SK-N-SH treated with all-trans-retinoic acid at 6 μM for 48 hours (cell line): ENCODE data around the gene OXA1L.
A peak's percentile ranks its signal among the peaks of the same experiment; 100 is the strongest.
"Not testable (repeated sequence)": the region's sequence is repeated elsewhere in the genome, so short reads cannot be mapped to it uniquely, and the experiment has no call there.

Experiments used
- ATAC-seq: fragments of 200-7000 bp; cut with Tn5 transposase; 3 replicates; pipeline ENCODE4 v1.9.1; 2020; ENCODE audit warnings: mild to moderate bottlenecking, moderate library complexity
- ARNTL ChIP-seq: fragments of 450-650 bp; formaldehyde crosslinking; IDR thresholded peaks from 2 replicates; pipeline ENCODE4 v1.5.0; 2020; ENCODE audit warnings: low read depth, mild to moderate bottlenecking, moderate library complexity, borderline replicate concordance
- BACH2 ChIP-seq: fragments of 250-450 bp; sonication (Bioruptor Pico); IDR thresholded peaks from 2 replicates; pipeline ENCODE4 v1.9.0; 2021; ENCODE audit warnings: mild to moderate bottlenecking, borderline replicate concordance
- CSDC2 ChIP-seq: fragments of 250-450 bp; sonication (Bioruptor Pico); IDR thresholded peaks from 2 replicates; pipeline ENCODE4 v1.5.0; 2020; ENCODE audit warnings: mild to moderate bottlenecking, moderate library complexity
- ESRRG ChIP-seq: fragments of 250-450 bp; sonication (Bioruptor Pico); IDR thresholded peaks from 2 replicates; pipeline ENCODE4 v1.6.1; 2021; ENCODE audit warnings: mild to moderate bottlenecking
- GLIS3 ChIP-seq: fragments of 250-450 bp; sonication (Bioruptor Pico); IDR thresholded peaks from 2 replicates; pipeline ENCODE4 v1.5.0; 2020; ENCODE audit warnings: mild to moderate bottlenecking, moderate library complexity
- ISL1 ChIP-seq: fragments of 250-450 bp; sonication (Bioruptor Pico); IDR thresholded peaks from 2 replicates; pipeline ENCODE4 v2.1.2; 2022; ENCODE audit warnings: mild to moderate bottlenecking, moderate library complexity
- OSR1 ChIP-seq: fragments of 250-450 bp; sonication (Bioruptor Pico); IDR thresholded peaks from 2 replicates; pipeline ENCODE4 v1.8.0; 2022; ENCODE audit warnings: moderate library complexity, mild to moderate bottlenecking, inconsistent platforms
- PATZ1 ChIP-seq: fragments of 250-450 bp; sonication (Bioruptor Pico); IDR thresholded peaks from 2 replicates; pipeline ENCODE4 v1.8.0; 2020; ENCODE audit warnings: mild to moderate bottlenecking, moderate library complexity, borderline replicate concordance
- POU6F1 ChIP-seq: fragments of 250-450 bp; sonication (Bioruptor Pico); IDR thresholded peaks from 2 replicates; pipeline ENCODE4 v1.8.0; 2021; ENCODE audit warnings: low read depth, mild to moderate bottlenecking, moderate library complexity, borderline replicate concordance
- PPARA ChIP-seq: fragments of 250-450 bp; sonication (Bioruptor Pico); IDR thresholded peaks from 2 replicates; pipeline ENCODE4 v1.5.0; 2020; ENCODE audit warnings: mild to moderate bottlenecking, borderline replicate concordance
- RARB ChIP-seq: fragments of 250-450 bp; sonication (Bioruptor Pico); IDR thresholded peaks from 2 replicates; pipeline ENCODE4 v1.8.0; 2021; ENCODE audit warnings: mild to moderate bottlenecking, moderate library complexity
- SNAI2 ChIP-seq: fragments of 250-450 bp; sonication (Bioruptor Pico); IDR thresholded peaks from 2 replicates; pipeline ENCODE4 v1.5.0; 2020; ENCODE audit warnings: mild to moderate bottlenecking, moderate library complexity
- TCF4 ChIP-seq: fragments of 250-450 bp; sonication (Bioruptor Pico); IDR thresholded peaks from 2 replicates; pipeline ENCODE4 v1.8.0; 2021; ENCODE audit warnings: mild to moderate bottlenecking, moderate library complexity, borderline replicate concordance
- TOX ChIP-seq: fragments of 250-450 bp; sonication (Bioruptor Pico); IDR thresholded peaks from 2 replicates; pipeline ENCODE4 v1.8.0; 2021; ENCODE audit warnings: mild to moderate bottlenecking, moderate library complexity, borderline replicate concordance
- ZC3H10 ChIP-seq: fragments of 250-450 bp; sonication (Bioruptor Pico); IDR thresholded peaks from 2 replicates; pipeline ENCODE4 v1.5.1; 2021; ENCODE audit warnings: mild to moderate bottlenecking, moderate library complexity
- ZFP3 ChIP-seq: fragments of 250-450 bp; sonication (Bioruptor Pico); IDR thresholded peaks from 2 replicates; pipeline ENCODE4 v1.5.0; 2020; ENCODE audit warnings: mild to moderate bottlenecking, moderate library complexity
- ZFP30 ChIP-seq: fragments of 450-650 bp; formaldehyde crosslinking; IDR thresholded peaks from 2 replicates; pipeline ENCODE4 v1.5.0; 2022; ENCODE audit warnings: mild to moderate bottlenecking, moderate library complexity
- ZNF565 ChIP-seq: fragments of 450-650 bp; formaldehyde crosslinking; conservative IDR thresholded peaks from 2 replicates; pipeline ENCODE4 v1.5.0; 2020; ENCODE audit warnings: low read depth, mild to moderate bottlenecking, moderate library complexity
- ZNF70 ChIP-seq: fragments of 450-650 bp; formaldehyde crosslinking; IDR thresholded peaks from 2 replicates; pipeline ENCODE4 v1.5.0; 2020; ENCODE audit warnings: mild to moderate bottlenecking, moderate library complexity
- ZNF8 ChIP-seq: fragments of 450-650 bp; formaldehyde crosslinking; IDR thresholded peaks from 2 replicates; pipeline ENCODE4 v1.5.0; 2020; ENCODE audit warnings: mild to moderate bottlenecking, moderate library complexity
- TF ChIP-seq, protein P1 (sequence below): fragments of 250-450 bp; sonication (Bioruptor Pico); IDR thresholded peaks from 2 replicates; pipeline ENCODE4 v1.5.1; 2020; ENCODE audit warnings: low read depth, mild to moderate bottlenecking, moderate library complexity
- TF ChIP-seq, protein P2 (sequence below): fragments of 250-450 bp; sonication (Bioruptor Pico); IDR thresholded peaks from 2 replicates; pipeline ENCODE4 v1.5.0; 2020; ENCODE audit warnings: mild to moderate bottlenecking, moderate library complexity

Gene OXA1L

GRCh38 chr14:22766457-22767322, at the start of gene OXA1L:
Gene OXA1L, plus strand, starts transcription at chr14:22766688. Its CDS starts 14 bp downstream, at chr14:22766702.
- ATAC-seq = peak; percentile 94

GRCh38 chr14:22718091-22718490, 48.4 kb upstream of the OXA1L start:
- ATAC-seq = no peak
- no peak for TF ChIP-seq ZFP30 (CRISPR knock-in tag)
- no peak for TF ChIP-seq TOX
- no peak for TF ChIP-seq OSR1 (CRISPR knock-in tag)
- TF ChIP-seq ZNF565 (CRISPR knock-in tag) = no peak
- no peak for TF ChIP-seq ZNF70
- no peak for TF ChIP-seq ZFP3 (CRISPR knock-in tag)
- TF ChIP-seq POU6F1 = no peak
- no peak for TF ChIP-seq ARNTL
- no peak for TF ChIP-seq PATZ1 (CRISPR knock-in tag)
- no peak for TF ChIP-seq SNAI2
- no peak for TF ChIP-seq ESRRG (CRISPR knock-in tag)
- TF ChIP-seq ZC3H10 (CRISPR knock-in tag) = no peak
- TF ChIP-seq ZNF8 (CRISPR knock-in tag) = no peak

More at GRCh38 chr14:22766457-22767322, at the start of gene OXA1L:
- peak; percentile 56; the same call in 1 of the 2 replicates for TF ChIP-seq PPARA
- TF ChIP-seq CSDC2 (CRISPR knock-in tag) = no peak
- TF ChIP-seq SNAI2 = peak; percentile 83
- no peak for TF ChIP-seq RARB

DNA sequence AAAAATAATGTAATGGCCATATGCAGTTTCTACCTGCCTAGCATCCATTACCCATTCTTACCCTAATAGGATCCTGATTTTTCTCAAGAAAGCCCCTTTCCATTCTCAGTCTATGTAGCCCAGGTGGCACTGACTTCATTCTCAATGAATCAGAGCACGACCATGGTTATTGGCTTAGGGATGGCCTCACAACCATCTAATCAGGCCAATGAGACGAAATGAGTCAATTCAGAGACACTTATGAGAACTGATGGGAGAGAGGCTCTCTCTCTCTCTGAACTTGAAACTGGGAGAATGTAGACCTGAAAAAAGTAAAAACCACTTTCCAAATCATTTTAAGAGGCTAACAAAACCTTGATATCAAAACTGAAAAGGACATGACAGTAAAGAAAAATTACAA, 45.3 kb upstream of the OXA1L start:
- TF ChIP-seq TCF4 (CRISPR knock-in tag) = no peak
- TF ChIP-seq ISL1 (CRISPR knock-in tag) = no peak
- TF ChIP-seq OSR1 (CRISPR knock-in tag) = no peak
- no peak for TF ChIP-seq SNAI2
- no peak for TF ChIP-seq CSDC2 (CRISPR knock-in tag)
- TF ChIP-seq, protein P1, sequence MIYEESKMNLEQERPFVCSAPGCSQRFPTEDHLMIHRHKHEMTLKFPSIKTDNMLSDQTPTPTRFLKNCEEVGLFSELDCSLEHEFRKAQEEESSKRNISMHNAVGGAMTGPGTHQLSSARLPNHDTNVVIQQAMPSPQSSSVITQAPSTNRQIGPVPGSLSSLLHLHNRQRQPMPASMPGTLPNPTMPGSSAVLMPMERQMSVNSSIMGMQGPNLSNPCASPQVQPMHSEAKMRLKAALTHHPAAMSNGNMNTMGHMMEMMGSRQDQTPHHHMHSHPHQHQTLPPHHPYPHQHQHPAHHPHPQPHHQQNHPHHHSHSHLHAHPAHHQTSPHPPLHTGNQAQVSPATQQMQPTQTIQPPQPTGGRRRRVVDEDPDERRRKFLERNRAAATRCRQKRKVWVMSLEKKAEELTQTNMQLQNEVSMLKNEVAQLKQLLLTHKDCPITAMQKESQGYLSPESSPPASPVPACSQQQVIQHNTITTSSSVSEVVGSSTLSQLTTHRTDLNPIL (CRISPR knock-in tag) = no peak
- no peak for TF ChIP-seq ZNF565 (CRISPR knock-in tag)
- TF ChIP-seq PPARA = no peak
- no peak for TF ChIP-seq RARB
- no peak for TF ChIP-seq TOX
- no peak for TF ChIP-seq GLIS3 (CRISPR knock-in tag)
- TF ChIP-seq ZNF8 (CRISPR knock-in tag) = no peak
- no peak for TF ChIP-seq ARNTL
- no peak for TF ChIP-seq ZC3H10 (CRISPR knock-in tag)
- TF ChIP-seq, protein P2, sequence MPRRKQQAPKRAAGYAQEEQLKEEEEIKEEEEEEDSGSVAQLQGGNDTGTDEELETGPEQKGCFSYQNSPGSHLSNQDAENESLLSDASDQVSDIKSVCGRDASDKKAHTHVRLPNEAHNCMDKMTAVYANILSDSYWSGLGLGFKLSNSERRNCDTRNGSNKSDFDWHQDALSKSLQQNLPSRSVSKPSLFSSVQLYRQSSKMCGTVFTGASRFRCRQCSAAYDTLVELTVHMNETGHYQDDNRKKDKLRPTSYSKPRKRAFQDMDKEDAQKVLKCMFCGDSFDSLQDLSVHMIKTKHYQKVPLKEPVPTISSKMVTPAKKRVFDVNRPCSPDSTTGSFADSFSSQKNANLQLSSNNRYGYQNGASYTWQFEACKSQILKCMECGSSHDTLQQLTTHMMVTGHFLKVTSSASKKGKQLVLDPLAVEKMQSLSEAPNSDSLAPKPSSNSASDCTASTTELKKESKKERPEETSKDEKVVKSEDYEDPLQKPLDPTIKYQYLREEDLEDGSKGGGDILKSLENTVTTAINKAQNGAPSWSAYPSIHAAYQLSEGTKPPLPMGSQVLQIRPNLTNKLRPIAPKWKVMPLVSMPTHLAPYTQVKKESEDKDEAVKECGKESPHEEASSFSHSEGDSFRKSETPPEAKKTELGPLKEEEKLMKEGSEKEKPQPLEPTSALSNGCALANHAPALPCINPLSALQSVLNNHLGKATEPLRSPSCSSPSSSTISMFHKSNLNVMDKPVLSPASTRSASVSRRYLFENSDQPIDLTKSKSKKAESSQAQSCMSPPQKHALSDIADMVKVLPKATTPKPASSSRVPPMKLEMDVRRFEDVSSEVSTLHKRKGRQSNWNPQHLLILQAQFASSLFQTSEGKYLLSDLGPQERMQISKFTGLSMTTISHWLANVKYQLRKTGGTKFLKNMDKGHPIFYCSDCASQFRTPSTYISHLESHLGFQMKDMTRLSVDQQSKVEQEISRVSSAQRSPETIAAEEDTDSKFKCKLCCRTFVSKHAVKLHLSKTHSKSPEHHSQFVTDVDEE (CRISPR knock-in tag) = no peak
- TF ChIP-seq ZNF70 = no peak
- ATAC-seq = no peak

DNA sequence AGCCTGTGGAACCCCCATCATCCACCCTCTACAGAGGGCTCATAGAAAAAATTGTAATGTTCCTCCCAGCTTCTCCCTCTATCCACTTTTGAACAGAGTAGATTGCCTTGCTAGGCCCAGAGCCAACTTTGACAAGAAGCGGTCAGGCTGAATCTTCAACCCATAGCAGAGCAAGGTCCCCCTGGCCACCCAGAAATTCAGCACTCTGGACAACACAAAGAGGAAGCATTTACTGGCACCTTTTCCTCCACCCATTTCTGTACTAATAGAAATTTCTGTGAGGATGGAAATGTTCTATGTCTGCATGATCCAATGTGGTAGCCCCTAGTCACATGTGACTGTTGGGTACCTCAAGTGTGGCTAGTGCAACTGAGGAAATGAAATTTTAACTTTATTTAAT, 42.7 kb upstream of the OXA1L start:
- ATAC-seq = no peak
- TF ChIP-seq POU6F1 (no peak), ZNF8 (CRISPR knock-in tag) (no peak), ZFP30 (CRISPR knock-in tag) (no peak), ESRRG (CRISPR knock-in tag) (no peak), PPARA (no peak), ZNF70 (no peak), TCF4 (CRISPR knock-in tag) (no peak), OSR1 (CRISPR knock-in tag) (no peak), ZC3H10 (CRISPR knock-in tag) (no peak), PATZ1 (CRISPR knock-in tag) (no peak), BACH2 (CRISPR knock-in tag) (no peak), CSDC2 (CRISPR knock-in tag) (no peak), RARB (no peak), ARNTL (no peak)

GRCh38 chr14:22724847-22725246, 41.6 kb upstream of the OXA1L start:
- not testable (repeated sequence) for ATAC-seq

DNA sequence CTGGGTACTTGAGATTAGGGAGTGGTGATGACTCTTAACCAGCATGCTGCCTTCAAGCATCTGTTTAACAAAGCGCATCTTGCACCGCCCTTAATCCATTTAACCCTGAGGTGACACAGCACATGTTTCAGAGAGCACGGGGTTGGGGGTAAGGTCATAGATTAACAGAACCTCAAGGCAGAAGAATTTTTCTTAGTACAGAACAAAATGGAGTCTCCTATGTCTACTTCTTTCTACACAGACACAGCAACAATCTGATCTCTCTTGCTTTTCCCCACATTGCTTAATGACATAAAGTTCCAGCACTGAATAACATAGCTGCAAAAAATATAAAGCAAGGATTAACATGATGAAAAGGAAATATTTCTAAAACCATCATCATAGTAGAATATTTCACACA, 41.1 kb upstream of the OXA1L start:
- ATAC-seq = not testable (repeated sequence)
